ENCODE measurements around the gene GAB1. TPM values are rescaled to one million over a fixed set of nuclear protein-coding genes. Genes with fewer than 3 reads are reported as not detected.

GAB1 gene
- total RNA-seq, 2 donors from 2014 or later, result 2.0 to 2.2 TPM

DNA sequence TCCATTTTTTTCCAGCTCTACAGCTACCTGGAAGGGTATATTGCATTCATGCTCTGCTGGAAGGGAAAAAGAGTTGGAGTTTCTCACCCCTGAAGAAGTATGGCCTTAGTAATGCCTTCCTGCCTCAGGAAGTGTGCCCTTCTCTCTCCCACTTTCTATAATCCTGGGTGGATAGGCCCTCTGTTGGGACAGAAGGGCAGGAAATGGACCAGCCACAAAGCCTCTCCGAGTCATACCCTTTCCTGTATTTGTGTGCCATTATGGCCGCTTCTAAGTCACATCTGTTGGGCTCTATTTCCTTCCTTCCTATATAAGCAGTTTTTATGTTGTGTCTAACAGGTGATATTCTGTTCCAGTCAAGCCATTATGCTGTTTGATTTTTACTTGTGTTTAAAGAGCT lies 102.0 kb downstream of the GAB1 start:
- DNase-seq (ENCODE audit: low spot score) (no peak), ATAC-seq (no peak)
- Mint-ChIP-seq H3K27me3 (no peaks in the 10 kb centered on the region), H3K9me3 (no peaks in the 10 kb centered on the region), H3K27ac (no peak overlapping the region), H3K4me3 (no peak overlapping the region), H3K36me3 (no peaks in the 10 kb centered on the region), H3K4me1 (ENCODE audit: low read depth in 2 of 2) (no peaks in the 10 kb centered on the region)

- Mint-ChIP-seq H3K27me3 (no peaks in the 10 kb centered on the region), H3K27ac (no peak overlapping the region), H3K4me1 (ENCODE audit: low read depth in 2 of 2) (no peaks in the 10 kb centered on the region), H3K4me3 (no peak overlapping the region), H3K36me3 (no peaks in the 10 kb centered on the region), H3K9me3 (no peaks in the 10 kb centered on the region)
- ATAC-seq (no peak), DNase-seq (ENCODE audit: low spot score) (no peak)
Measured at GRCh38 chr4:143441109-143441508, 104.4 kb downstream of the GAB1 start.

GRCh38 chr4:143441678-143442077 lies 105.0 kb downstream of the GAB1 start:
- H3K9me3 Mint-ChIP-seq, result no peaks in the 10 kb centered on the region
- DNase-seq (ENCODE audit: low spot score) (no peak), ATAC-seq (no peak)
- no peak overlapping the region for H3K4me3 Mint-ChIP-seq
- H3K27ac Mint-ChIP-seq, result no peak overlapping the region
- no peaks in the 10 kb centered on the region for H3K36me3 Mint-ChIP-seq
- no peaks in the 10 kb centered on the region for H3K27me3 Mint-ChIP-seq
- H3K4me1 Mint-ChIP-seq (ENCODE audit: low read depth in 2 of 2), result no peaks in the 10 kb centered on the region

DNA sequence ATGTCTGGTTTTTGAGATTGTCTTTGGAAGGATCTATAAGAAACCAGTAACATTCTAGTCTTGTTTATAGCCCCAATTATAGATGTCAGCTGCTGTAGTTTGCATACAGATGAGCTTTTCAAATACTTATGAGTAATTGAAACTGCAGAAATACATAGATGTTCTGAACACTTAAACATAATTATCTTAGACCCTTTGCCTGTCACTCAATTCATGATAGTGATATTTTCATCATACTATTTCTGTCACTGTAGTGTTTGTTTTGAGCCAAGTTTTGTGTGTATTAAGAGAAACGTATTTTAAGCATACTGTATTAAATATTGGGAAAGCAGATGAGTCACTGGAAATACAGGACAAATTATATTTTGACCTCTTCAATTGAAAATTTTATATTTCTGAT lies 107.1 kb downstream of the GAB1 start:
- H3K9me3 Mint-ChIP-seq, result no peaks in the 10 kb centered on the region
- H3K27me3 Mint-ChIP-seq, result no peaks in the 10 kb centered on the region
- no peaks in the 10 kb centered on the region for H3K36me3 Mint-ChIP-seq

DNA sequence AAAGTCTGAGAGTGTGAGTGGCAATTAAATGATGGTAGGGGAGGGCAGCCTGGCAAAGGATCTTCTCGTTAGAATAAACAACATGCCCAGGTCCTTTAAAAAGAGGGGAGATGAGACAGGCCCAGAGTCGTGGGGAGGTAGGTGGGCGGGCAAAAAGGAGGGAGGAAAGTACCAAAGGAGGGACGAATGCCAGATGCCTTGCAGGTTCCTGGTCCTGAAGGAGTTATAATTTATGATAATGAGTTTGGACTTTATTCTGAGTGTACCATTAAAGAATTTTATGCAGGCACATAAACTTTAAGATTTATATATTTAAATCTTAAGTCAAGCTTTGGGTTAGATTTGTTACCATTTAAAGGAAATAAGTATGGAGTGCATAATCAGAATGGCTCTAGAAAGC lies 114.5 kb downstream of the GAB1 start:
- DNase-seq (ENCODE audit: low spot score) (no peak), ATAC-seq (no peak)
- Mint-ChIP-seq H3K27ac (no peak overlapping the region), H3K36me3 (no peaks in the 10 kb centered on the region), H3K4me3 (no peak overlapping the region), H3K27me3 (no peaks in the 10 kb centered on the region), H3K9me3 (no peaks in the 10 kb centered on the region), H3K4me1 (ENCODE audit: low read depth in 2 of 2) (peaks cover 0 to 4% of the 10 kb centered on the region in 2 donors)

More for the DNA sequence above, 107.1 kb downstream of the GAB1 start:
- Mint-ChIP-seq H3K4me3 (no peak overlapping the region), H3K27ac (no peak overlapping the region), H3K4me1 (ENCODE audit: low read depth in 2 of 2) (no peaks in the 10 kb centered on the region)
- DNase-seq (ENCODE audit: low spot score) (no peak), ATAC-seq (no peak)

- Mint-ChIP-seq H3K4me3 (no peak overlapping the region), H3K4me1 (ENCODE audit: low read depth in 2 of 2) (peaks cover 0 to 4% of the 10 kb centered on the region in 2 donors), H3K9me3 (no peaks in the 10 kb centered on the region), H3K36me3 (no peaks in the 10 kb centered on the region), H3K27me3 (no peaks in the 10 kb centered on the region), H3K27ac (no peak overlapping the region)
- ATAC-seq, result no peak
- no peak for DNase-seq (ENCODE audit: low spot score)
Measured at GRCh38 chr4:143455211-143455610, 118.5 kb downstream of the GAB1 start.

- Mint-ChIP-seq H3K36me3 (no peaks in the 10 kb centered on the region), H3K27ac (no peak overlapping the region), H3K4me3 (no peak overlapping the region), H3K9me3 (no peaks in the 10 kb centered on the region), H3K4me1 (ENCODE audit: low read depth in 2 of 2) (peaks cover 0 to 4% of the 10 kb centered on the region in 2 donors), H3K27me3 (no peaks in the 10 kb centered on the region)
- DNase-seq (ENCODE audit: low spot score) (no peak), ATAC-seq (no peak)
Measured at GRCh38 chr4:143458966-143459365, 122.3 kb downstream of the GAB1 start.

- ATAC-seq, result no peak
- DNase-seq (ENCODE audit: low spot score), result no peak
- no peaks in the 10 kb centered on the region for H3K36me3 Mint-ChIP-seq
- no peaks in the 10 kb centered on the region for H3K4me1 Mint-ChIP-seq (ENCODE audit: low read depth in 2 of 2)
- no peaks in the 10 kb centered on the region for H3K9me3 Mint-ChIP-seq
- H3K27me3 Mint-ChIP-seq, result peaks cover 0 to 5% of the 10 kb centered on the region in 2 donors
- H3K4me3 Mint-ChIP-seq, result no peak overlapping the region
- H3K27ac Mint-ChIP-seq, result no peak overlapping the region
Measured at GRCh38 chr4:143473334-143474126, 136.9 kb downstream of the GAB1 start.

DNA sequence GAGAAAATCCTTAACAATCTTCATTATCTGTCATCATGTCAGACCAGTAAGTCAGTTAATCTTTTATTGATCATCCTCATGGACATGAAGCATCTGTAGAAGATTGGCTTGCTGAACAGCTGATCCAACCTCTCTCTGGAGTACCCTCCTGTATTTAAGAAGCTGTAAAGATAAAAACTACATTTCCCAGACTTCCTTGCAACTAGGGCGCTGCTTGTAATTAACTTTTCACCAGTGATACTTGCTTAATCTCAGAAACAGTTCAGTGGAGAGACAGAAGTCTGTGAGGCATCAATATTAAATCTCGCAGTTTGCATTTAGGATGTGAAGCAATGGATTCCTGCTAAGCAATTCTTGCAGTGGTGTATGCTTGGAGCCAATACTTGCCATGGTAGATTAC lies 140.8 kb downstream of the GAB1 start:
- no peak overlapping the region for H3K27ac Mint-ChIP-seq
- H3K4me1 Mint-ChIP-seq (ENCODE audit: low read depth in 2 of 2), result no peaks in the 10 kb centered on the region
- no peak for DNase-seq (ENCODE audit: low spot score)
- no peak overlapping the region for H3K4me3 Mint-ChIP-seq
- peaks cover 2 to 20% of the 10 kb centered on the region in 2 donors for H3K27me3 Mint-ChIP-seq
- H3K9me3 Mint-ChIP-seq, result no peaks in the 10 kb centered on the region
- H3K36me3 Mint-ChIP-seq, result no peaks in the 10 kb centered on the region
- ATAC-seq, result no peak

DNA sequence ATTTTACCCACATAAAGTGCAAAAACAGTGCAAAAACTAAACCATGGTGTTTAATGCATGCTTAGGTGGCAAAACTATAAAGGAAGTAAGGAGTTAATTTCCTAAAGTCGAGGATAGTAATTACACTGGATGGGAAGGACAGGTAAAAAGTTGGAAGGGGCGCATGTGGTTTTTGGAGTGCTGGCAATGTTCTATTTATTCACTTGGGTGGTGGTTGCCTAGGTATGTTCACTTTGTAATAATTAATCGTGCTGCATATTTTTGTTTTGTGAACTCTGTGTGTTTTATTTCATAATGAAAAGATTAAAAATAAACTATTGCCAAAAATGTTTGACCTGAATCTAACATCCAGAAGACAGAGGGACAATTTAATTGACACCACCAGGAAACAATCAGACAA lies 144.7 kb downstream of the GAB1 start:
- Mint-ChIP-seq H3K4me3 (no peak overlapping the region), H3K27ac (no peak overlapping the region), H3K4me1 (ENCODE audit: low read depth in 2 of 2) (no peaks in the 10 kb centered on the region), H3K36me3 (no peaks in the 10 kb centered on the region), H3K27me3 (peaks cover 12 to 34% of the 10 kb centered on the region in 2 donors), H3K9me3 (no peaks in the 10 kb centered on the region)
- DNase-seq (ENCODE audit: low spot score) (no peak), ATAC-seq (no peak)

- ATAC-seq, result no peak
- Mint-ChIP-seq H3K27me3 (peaks cover 12 to 34% of the 10 kb centered on the region in 2 donors), H3K9me3 (no peaks in the 10 kb centered on the region), H3K4me1 (ENCODE audit: low read depth in 2 of 2) (no peaks in the 10 kb centered on the region), H3K36me3 (no peaks in the 10 kb centered on the region), H3K27ac (no peak overlapping the region), H3K4me3 (no peak overlapping the region)
- DNase-seq (ENCODE audit: low spot score), result no peak
Measured at GRCh38 chr4:143482840-143483239, 146.2 kb downstream of the GAB1 start.

GRCh38 chr4:143486314-143486713 lies 149.6 kb downstream of the GAB1 start:
- Mint-ChIP-seq H3K4me3 (no peak overlapping the region), H3K4me1 (ENCODE audit: low read depth in 2 of 2) (no peaks in the 10 kb centered on the region), H3K27me3 (peaks cover 23 to 46% of the 10 kb centered on the region in 2 donors), H3K36me3 (no peaks in the 10 kb centered on the region), H3K9me3 (no peaks in the 10 kb centered on the region), H3K27ac (no peak overlapping the region)
- DNase-seq (ENCODE audit: low spot score) (no peak), ATAC-seq (no peak)

DNA sequence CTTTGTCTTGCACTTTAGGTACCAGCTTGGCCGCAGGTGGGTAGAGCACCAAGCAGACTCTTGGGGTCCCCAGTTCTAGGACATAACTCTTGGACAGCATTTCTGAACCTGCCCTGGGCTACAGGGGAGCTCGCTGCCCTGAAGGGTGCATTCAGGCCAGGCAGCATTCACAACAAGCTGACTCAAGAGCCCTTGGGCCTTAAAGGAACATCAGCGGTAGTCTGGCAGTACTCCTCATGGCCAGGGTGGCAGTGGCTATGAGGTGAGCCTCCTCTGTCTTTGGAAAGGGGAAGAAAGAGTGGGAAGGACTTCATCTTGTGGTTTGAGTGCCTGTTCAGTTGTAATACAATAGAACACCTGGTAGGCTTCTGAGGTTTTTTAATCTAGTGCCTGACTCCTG lies 152.0 kb downstream of the GAB1 start:
- no peaks in the 10 kb centered on the region for H3K9me3 Mint-ChIP-seq
- no peak overlapping the region for H3K4me3 Mint-ChIP-seq
- no peak for ATAC-seq
- no peak for DNase-seq (ENCODE audit: low spot score)
- H3K36me3 Mint-ChIP-seq, result no peaks in the 10 kb centered on the region
- H3K27ac Mint-ChIP-seq, result no peak overlapping the region
- H3K27me3 Mint-ChIP-seq, result peaks cover 29 to 46% of the 10 kb centered on the region in 2 donors
- no peaks in the 10 kb centered on the region for H3K4me1 Mint-ChIP-seq (ENCODE audit: low read depth in 2 of 2)

GRCh38 chr4:143489106-143489505 lies 152.4 kb downstream of the GAB1 start:
- no peak overlapping the region for H3K27ac Mint-ChIP-seq
- peaks cover 29 to 45% of the 10 kb centered on the region in 2 donors for H3K27me3 Mint-ChIP-seq
- H3K9me3 Mint-ChIP-seq, result no peaks in the 10 kb centered on the region
- no peaks in the 10 kb centered on the region for H3K36me3 Mint-ChIP-seq
- H3K4me3 Mint-ChIP-seq, result no peak overlapping the region
- ATAC-seq, result no peak
- no peak for DNase-seq (ENCODE audit: low spot score)
- H3K4me1 Mint-ChIP-seq (ENCODE audit: low read depth in 2 of 2), result no peaks in the 10 kb centered on the region

- no peak overlapping the region for H3K4me3 Mint-ChIP-seq
- H3K4me1 Mint-ChIP-seq (ENCODE audit: low read depth in 2 of 2), result no peaks in the 10 kb centered on the region
- H3K27me3 Mint-ChIP-seq, result no peaks in the 10 kb centered on the region
- DNase-seq (ENCODE audit: low spot score), result no peak
- H3K27ac Mint-ChIP-seq, result no peak overlapping the region
- ATAC-seq, result no peak
- no peaks in the 10 kb centered on the region for H3K9me3 Mint-ChIP-seq
- H3K36me3 Mint-ChIP-seq, result no peaks in the 10 kb centered on the region
Measured at GRCh38 chr4:143498021-143498420, 161.3 kb downstream of the GAB1 start.

All from natural killer cell treated with Interleukin-12 subunit alpha and Interleukin-12 subunit beta and Interleukin-15 and Interleukin-18, amount 100 ng/mL, for 72 hours (primary cell).